NCI-H774 (cell line): ENCODE measurements around the gene EZH2.

Experiments used
- DNase-seq: peaks from one replicate; lab custom pipeline; 2025; lab: John Stamatoyannopoulos, UW

The EZH2 gene

DNA sequence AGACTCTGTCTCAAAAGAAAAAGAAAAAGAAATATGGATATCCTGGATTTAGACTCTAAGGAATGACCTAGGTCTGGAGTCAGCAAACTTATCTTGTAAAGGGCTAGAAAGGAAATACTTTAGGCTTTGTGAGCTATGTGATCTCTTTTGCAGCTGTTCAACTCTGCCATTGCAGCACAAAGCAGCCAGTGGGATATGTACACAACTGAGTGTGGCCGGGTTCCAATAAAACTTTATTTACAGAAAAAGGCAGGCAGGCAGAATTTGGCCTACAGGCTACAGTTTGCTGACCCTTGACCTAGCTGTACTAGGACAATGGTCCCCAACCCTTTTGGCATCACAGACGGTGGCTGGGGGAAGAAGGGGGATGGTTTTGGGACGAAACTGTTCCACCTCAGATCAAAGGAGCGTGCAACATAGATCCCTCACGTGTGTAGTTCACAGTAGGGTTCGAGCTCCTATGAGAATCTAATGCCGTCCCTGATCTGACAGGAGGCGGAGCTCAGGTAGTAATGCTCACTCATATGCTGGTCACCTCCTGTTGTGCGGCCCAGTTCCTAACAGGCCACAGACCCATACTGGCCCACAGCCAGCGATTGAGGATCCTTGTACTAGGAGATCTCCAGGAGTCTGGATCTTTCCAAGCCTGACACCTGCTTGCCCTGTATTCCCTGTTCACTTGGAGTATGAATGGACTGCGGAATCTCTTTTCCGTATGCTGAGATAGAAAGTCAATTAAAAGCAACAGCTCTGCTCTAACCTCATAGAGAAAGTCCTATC, 122.4 kb downstream of the EZH2 start:
- DNase-seq = no peak
